Tibial nerve (tissue), 4 donors: Measurements from ENCODE around the gene TERT. TPM values are rescaled to one million over a fixed set of nuclear protein-coding genes. Genes with fewer than 3 reads are reported as not detected.

ENCODE experiments used
- DNase-seq, 2 donors: peaks; one replicate each; pipeline ENCODE4 v3.0.0-alpha.2; 2019; ENCODE audit warnings: low spot score in 2 of 2
- H3K27ac ChIP-seq, 4 donors: fragments of 200-600 bp; sonication (generic) in 3 of 4; one replicate each; pipeline ENCODE4 v1.5.1; 2017 to 2019; ENCODE audit warnings: mild to moderate bottlenecking in 1 of 4
- H3K27me3 ChIP-seq, 2 donors: fragments of 200-600 bp; sonication (generic) in 1 of 2; one replicate each; pipeline versions ENCODE4 v1.5.1 to v1.6.0; 2017 to 2019
- H3K36me3 ChIP-seq, 3 donors: fragments of 200-600 bp; sonication (generic); one replicate each; pipeline ENCODE4 v1.5.1; 2018 to 2019
- H3K4me1 ChIP-seq, 4 donors: fragments of 200-600 bp; sonication (generic) in 3 of 4; one replicate each; pipeline ENCODE4 v1.5.1; 2017 to 2019
- H3K4me3 ChIP-seq, 4 donors: fragments of 200-600 bp; sonication (generic) in 3 of 4; one replicate each; pipeline ENCODE4 v1.5.1; 2017 to 2019; ENCODE audit warnings: mild to moderate bottlenecking in 1 of 4, moderate library complexity in 1 of 4
- H3K9me3 ChIP-seq, 4 donors: fragments of 200-600 bp; sonication (generic) in 3 of 4; one replicate each; pipeline ENCODE4 v1.5.1; 2017 to 2019
- CTCF ChIP-seq, 5 experiments: fragments of 200-600 bp in 3 of 5; fragments of 450-650 bp in 2 of 5; sonication (generic) in 3 of 5; IDR thresholded peaks; one replicate each; pipeline ENCODE4 v1.5.1; 2016 to 2019; ENCODE audit warnings: antibody characterized with exemption in 5 of 5, mild to moderate bottlenecking in 3 of 5, moderate library complexity in 2 of 5
- EP300 ChIP-seq, 2 donors: sonication (generic); formaldehyde crosslinking; IDR thresholded peaks; one replicate each; pipeline ENCODE4 v1.6.1; 2017; ENCODE audit warnings: antibody characterized with exemption in 2 of 2, mild to moderate bottlenecking in 1 of 2
- POLR2A ChIP-seq, 2 donors: fragments of 450-650 bp; IDR thresholded peaks; one replicate each; pipeline ENCODE4 v1.6.1; 2017; ENCODE audit warnings: antibody characterized with exemption in 2 of 2, mild to moderate bottlenecking in 2 of 2, moderate library complexity in 2 of 2
- WGBS, 2 donors: methylation state at CpG; one replicate each; pipeline ENCODE4 v1.1.5; 2018; 5-methylcytosine and 5-hydroxymethylcytosine counted together
- total RNA-seq, 4 donors: library from RNA; depleted of rRNA; stranded (reverse); fragments of >200 nt; gene quantifications; one replicate each; pipeline ENCODE4 v1.1.0, GENCODE V29; 2016

The TERT gene
- total RNA-seq, 4 donors from 2014 or later, result not detected

- no peak for DNase-seq
- Histone ChIP-seq H3K27ac (no peak overlapping the region), H3K9me3 (peaks cover 0 to 18% (median 0%) of the 10 kb centered on the region in 4 donors), H3K36me3 (no peaks in the 10 kb centered on the region), H3K27me3 (no peaks in the 10 kb centered on the region), H3K4me3 (no peak overlapping the region), H3K4me1 (no peaks in the 10 kb centered on the region)
- 39 to 69% methylated on average over 6 to 11 of the region's 11 CpGs for WGBS, 2 donors
- TF ChIP-seq POLR2A (IDR thresholded peaks at IDR 0.05), result no peak
- no peak for TF ChIP-seq CTCF (IDR thresholded peaks at IDR 0.05)
- no peak for TF ChIP-seq EP300 (IDR thresholded peaks at IDR 0.05)
Observed at GRCh38 chr5:1219768-1220100, 75.1 kb downstream of the TERT start.

GRCh38 chr5:1219098-1219767, 75.6 kb downstream of the TERT start:
- Histone ChIP-seq H3K4me3 (no peak overlapping the region), H3K9me3 (peaks cover 0 to 18% (median 0%) of the 10 kb centered on the region in 4 donors), H3K4me1 (no peaks in the 10 kb centered on the region), H3K27me3 (no peaks in the 10 kb centered on the region), H3K27ac (no peak overlapping the region), H3K36me3 (no peaks in the 10 kb centered on the region)
- no peak for DNase-seq
- WGBS, 2 donors, result 65 to 67% methylated on average over 22 to 25 of the region's 38 CpGs
- no peak for TF ChIP-seq EP300 (IDR thresholded peaks at IDR 0.05)
- TF ChIP-seq CTCF (IDR thresholded peaks at IDR 0.05), result no peak
- no peak for TF ChIP-seq POLR2A (IDR thresholded peaks at IDR 0.05)

- H3K27me3 ChIP-seq, result no peaks in the 10 kb centered on the region
- H3K4me1 ChIP-seq, result no peaks in the 10 kb centered on the region
- WGBS, 2 donors, result 85 to 92% methylated on average over 24 to 35 of the region's 38 CpGs
- TF ChIP-seq POLR2A (IDR thresholded peaks at IDR 0.05) (no peak), CTCF (IDR thresholded peaks at IDR 0.05) (no peak), EP300 (IDR thresholded peaks at IDR 0.05) (no peak)
- no peaks in the 10 kb centered on the region for H3K36me3 ChIP-seq
- H3K9me3 ChIP-seq, result peaks cover 0 to 18% (median 0%) of the 10 kb centered on the region in 4 donors
- DNase-seq, result no peak
- H3K4me3 ChIP-seq, result no peak overlapping the region
- no peak overlapping the region for H3K27ac ChIP-seq
Observed at GRCh38 chr5:1218351-1219080, 76.4 kb downstream of the TERT start.

- Histone ChIP-seq H3K4me1 (no peaks in the 10 kb centered on the region), H3K36me3 (no peaks in the 10 kb centered on the region), H3K9me3 (peaks cover 0 to 18% (median 0%) of the 10 kb centered on the region in 4 donors), H3K4me3 (no peak overlapping the region), H3K27me3 (no peaks in the 10 kb centered on the region), H3K27ac (no peak overlapping the region)
- no peak for DNase-seq
- 54 to 55% methylated on average over 24 of the region's 24 CpGs for WGBS, 2 donors
- TF ChIP-seq POLR2A (IDR thresholded peaks at IDR 0.05) (no peak), EP300 (IDR thresholded peaks at IDR 0.05) (no peak), CTCF (IDR thresholded peaks at IDR 0.05) (no peak)
Observed at GRCh38 chr5:1217596-1218206, 77.2 kb downstream of the TERT start.

- no peaks in the 10 kb centered on the region for H3K27me3 ChIP-seq
- DNase-seq, result no peak
- peaks cover 0 to 18% (median 0%) of the 10 kb centered on the region in 4 donors for H3K9me3 ChIP-seq
- H3K4me3 ChIP-seq, result no peak overlapping the region
- no peak overlapping the region for H3K27ac ChIP-seq
- no peaks in the 10 kb centered on the region for H3K36me3 ChIP-seq
- no peaks in the 10 kb centered on the region for H3K4me1 ChIP-seq
- TF ChIP-seq POLR2A (IDR thresholded peaks at IDR 0.05), result no peak
- TF ChIP-seq CTCF (IDR thresholded peaks at IDR 0.05), result no peak
- no peak for TF ChIP-seq EP300 (IDR thresholded peaks at IDR 0.05)
- WGBS, 2 donors, result 76 to 84% methylated on average over 13 to 18 of the region's 18 CpGs
Observed at GRCh38 chr5:1216918-1217295, 78.0 kb downstream of the TERT start.
